Liver (tissue), 9 donors: Measurements from ENCODE around the gene SYNJ2. TPM values are rescaled to one million over a fixed set of nuclear protein-coding genes. Genes with fewer than 3 reads are reported as not detected.

Experiments used
- DNase-seq: peaks from one replicate; pipeline ENCODE4 v3.0.0-alpha.2; 2017; ENCODE audit warnings: low spot score
- H3K27ac ChIP-seq, 2 donors: one replicate each; pipeline ENCODE4 v1.7.0; 2013; ENCODE audit warnings: inconsistent platforms in 2 of 2, low read length in 2 of 2, control low read depth in 1 of 2, low read depth in 1 of 2, mild to moderate bottlenecking in 1 of 2
- H3K27me3 ChIP-seq, 4 donors: one replicate each; pipeline versions ENCODE4 v1.6.1 to v1.7.0; 2013; ENCODE audit warnings: low read length in 3 of 4, inconsistent platforms in 1 of 4, mild to moderate bottlenecking in 1 of 4, moderate library complexity in 1 of 4; ENCODE audit not compliant: control insufficient read depth in 4 of 4, insufficient read depth in 4 of 4
- H3K36me3 ChIP-seq, 4 donors: one replicate each; pipeline versions ENCODE4 v1.6.1 to v1.7.0; 2013; ENCODE audit warnings: low read length in 3 of 4, mild to moderate bottlenecking in 3 of 4, low read depth in 1 of 4, moderate library complexity in 1 of 4; ENCODE audit not compliant: control insufficient read depth in 4 of 4, insufficient read depth in 3 of 4
- H3K4me1 ChIP-seq, 4 donors: one replicate each; pipeline versions ENCODE4 v1.6.1 to v1.7.0; 2013; ENCODE audit warnings: low read length in 3 of 4, mild to moderate bottlenecking in 3 of 4, moderate library complexity in 1 of 4; ENCODE audit not compliant: control insufficient read depth in 4 of 4, insufficient read depth in 4 of 4
- H3K4me3 ChIP-seq, 3 donors: one replicate each; pipeline versions ENCODE4 v1.6.1 to v1.7.0; 2013; ENCODE audit warnings: low read length in 3 of 3, control low read depth in 1 of 3, low read depth in 1 of 3, mild to moderate bottlenecking in 1 of 3
- H3K9ac ChIP-seq, 2 donors: one replicate each; pipeline ENCODE4 v1.7.0; 2013; ENCODE audit warnings: low read length in 2 of 2, mild to moderate bottlenecking in 2 of 2, moderate library complexity in 2 of 2, control low read depth in 1 of 2, low read depth in 1 of 2
- H3K9me3 ChIP-seq, 4 donors: one replicate each; pipeline versions ENCODE4 v1.6.1 to v1.7.0; 2013; ENCODE audit warnings: low read length in 3 of 4; ENCODE audit not compliant: control insufficient read depth in 4 of 4
- EGR1 ChIP-seq, 2 donors: IDR thresholded peaks; 2 replicates each; pipeline ENCODE4 v1.6.1; 2016 to 2018; ENCODE audit warnings: antibody characterized with exemption in 2 of 2, low read depth in 2 of 2
- FOXA1 ChIP-seq: IDR thresholded peaks from 2 replicates; pipeline ENCODE4 v1.6.1; 2016; ENCODE audit warnings: antibody characterized with exemption
- FOXA2 ChIP-seq: IDR thresholded peaks from 2 replicates; pipeline ENCODE4 v1.6.1; 2016; ENCODE audit warnings: antibody characterized with exemption
- GABPA ChIP-seq, 2 donors: IDR thresholded peaks in 1 of 2; conservative IDR thresholded peaks in 1 of 2; 2 replicates each; pipeline ENCODE4 v1.6.1; 2016; ENCODE audit warnings: antibody characterized with exemption in 2 of 2, mild to moderate bottlenecking in 1 of 2, moderate library complexity in 1 of 2
- HNF4A ChIP-seq, 2 donors: conservative IDR thresholded peaks; 2 replicates each; pipeline ENCODE4 v1.6.1; 2016; ENCODE audit warnings: antibody characterized with exemption in 2 of 2, mild to moderate bottlenecking in 2 of 2
- HNF4G ChIP-seq: IDR thresholded peaks from 2 replicates; pipeline ENCODE4 v1.6.1; 2016; ENCODE audit warnings: antibody characterized with exemption
- JUND ChIP-seq, 2 donors: IDR thresholded peaks; 2 replicates each; pipeline ENCODE4 v1.6.1; 2016; ENCODE audit warnings: antibody characterized with exemption in 2 of 2
- MAX ChIP-seq: IDR thresholded peaks from 2 replicates; pipeline ENCODE4 v1.6.1; 2016; ENCODE audit warnings: antibody characterized with exemption
- NR2F2 ChIP-seq: IDR thresholded peaks from 2 replicates; pipeline ENCODE4 v1.6.1; 2016; ENCODE audit warnings: antibody characterized with exemption
- RAD21 ChIP-seq, 2 donors: IDR thresholded peaks; 2 replicates each; pipeline ENCODE4 v1.6.1; 2016; ENCODE audit warnings: antibody characterized with exemption in 2 of 2, mild to moderate bottlenecking in 2 of 2
- RXRA ChIP-seq, 2 donors: IDR thresholded peaks; 2 replicates each; pipeline ENCODE4 v1.6.1; 2017 to 2018; ENCODE audit warnings: antibody characterized with exemption in 2 of 2, mild to moderate bottlenecking in 1 of 2
- SP1 ChIP-seq: IDR thresholded peaks from 2 replicates; pipeline ENCODE4 v1.6.1; 2018; ENCODE audit warnings: antibody characterized with exemption, mild to moderate bottlenecking
- TAF1 ChIP-seq: conservative IDR thresholded peaks from 2 replicates; pipeline ENCODE4 v1.6.1; 2016; ENCODE audit warnings: antibody characterized with exemption, mild to moderate bottlenecking
- YY1 ChIP-seq: IDR thresholded peaks from 2 replicates; pipeline ENCODE4 v1.6.1; 2016; ENCODE audit warnings: antibody characterized with exemption, mild to moderate bottlenecking
- WGBS: extraction: QIAGEN DNeasy Blood & Tissue Kit; methylation state at CpG from one replicate; pipeline ENCODE4 v1.1.7; 2013; 5-methylcytosine and 5-hydroxymethylcytosine counted together
- polyA plus RNA-seq, 2 donors: library from polyadenylated mRNA; stranded (reverse) in 1 of 2; unstranded in 1 of 2; fragments of 200-250 nt in 1 of 2; fragments of >200 nt in 1 of 2; fragmentation: Nextera tagmentation in 1 of 2; extraction: Ambion mirVana in 1 of 2; gene quantifications; one replicate each; pipeline versions ENCODE4 v1.2.1 to v1.2.3, GENCODE V29; 2013 to 2015
- total RNA-seq, 2 donors: library from RNA; depleted of rRNA; stranded (reverse); fragments of >200 nt; gene quantifications; one replicate each; pipeline ENCODE4 v1.2.3, GENCODE V29; 2014
- TF ChIP-seq, protein P1 (sequence below): fragments of 150-350 bp; IDR thresholded peaks from 2 replicates; pipeline ENCODE4 v1.5.1; 2017; ENCODE audit warnings: improper control_type of control experiment, low read depth, low read length; ENCODE audit not compliant: missing input control
- TF ChIP-seq, protein P2 (sequence below): IDR thresholded peaks from 2 replicates; pipeline ENCODE4 v1.6.1; 2016; ENCODE audit warnings: antibody characterized with exemption
- TF ChIP-seq, protein P3 (sequence below): IDR thresholded peaks from 2 replicates; pipeline ENCODE4 v1.6.1; 2016; ENCODE audit warnings: antibody characterized with exemption, mild to moderate bottlenecking
- donor health status: healthy.
- donor health status: healthy.
- donor health status: healthy.
- donor health status: healthy.
- donor health status: healthy.

The SYNJ2 gene
- total and polyA plus RNA-seq, 4 donors, result 2.4 to 8.9 (median 3.2) TPM

GRCh38 chr6:157954150-157955117 lies 27.2 kb upstream of the SYNJ2 start:
- Histone ChIP-seq H3K36me3 (no peaks in the 10 kb centered on the region), H3K9ac (peak overlapping the region in 1 of 2 donors; percentile 49), H3K4me3 (peak overlapping the region in 2 of 3 donors; percentile 20 to 30), H3K4me1 (peaks cover 0 to 11% (median 8%) of the 10 kb centered on the region in 4 donors), H3K9me3 (peaks cover under 1 to 7% (median 2%) of the 10 kb centered on the region in 4 donors), H3K27ac (peak overlapping the region; percentile 49 to 84), H3K27me3 (no peaks in the 10 kb centered on the region)
- WGBS, result 29% methylated on average over 34 of the region's 34 CpGs
- TF ChIP-seq TAF1 (peak; percentile 84), HNF4A (conservative IDR thresholded peaks at IDR 0.05) (peak; percentile 96 to 97), RXRA (IDR thresholded peaks at IDR 0.05) (peak; percentile 56 to 71), EGR1 (IDR thresholded peaks at IDR 0.05; ENCODE audit: low read depth in 2 of 2) (no peak), YY1 (peak; percentile 55), FOXA1 (peak; percentile 56), MAX (peak; percentile 59), HNF4G (peak; percentile 92), GABPA (IDR thresholded peaks at IDR 0.05 in 1 of 2, conservative IDR thresholded peaks at IDR 0.05 in 1 of 2) (no peak), JUND (IDR thresholded peaks at IDR 0.05) (peak; percentile 57 to 77), RAD21 (IDR thresholded peaks at IDR 0.05) (peak; percentile 44 to 67), FOXA2 (peak; percentile 65), NR2F2 (no peak), SP1 (peak; percentile 98)
- TF ChIP-seq, protein P1, sequence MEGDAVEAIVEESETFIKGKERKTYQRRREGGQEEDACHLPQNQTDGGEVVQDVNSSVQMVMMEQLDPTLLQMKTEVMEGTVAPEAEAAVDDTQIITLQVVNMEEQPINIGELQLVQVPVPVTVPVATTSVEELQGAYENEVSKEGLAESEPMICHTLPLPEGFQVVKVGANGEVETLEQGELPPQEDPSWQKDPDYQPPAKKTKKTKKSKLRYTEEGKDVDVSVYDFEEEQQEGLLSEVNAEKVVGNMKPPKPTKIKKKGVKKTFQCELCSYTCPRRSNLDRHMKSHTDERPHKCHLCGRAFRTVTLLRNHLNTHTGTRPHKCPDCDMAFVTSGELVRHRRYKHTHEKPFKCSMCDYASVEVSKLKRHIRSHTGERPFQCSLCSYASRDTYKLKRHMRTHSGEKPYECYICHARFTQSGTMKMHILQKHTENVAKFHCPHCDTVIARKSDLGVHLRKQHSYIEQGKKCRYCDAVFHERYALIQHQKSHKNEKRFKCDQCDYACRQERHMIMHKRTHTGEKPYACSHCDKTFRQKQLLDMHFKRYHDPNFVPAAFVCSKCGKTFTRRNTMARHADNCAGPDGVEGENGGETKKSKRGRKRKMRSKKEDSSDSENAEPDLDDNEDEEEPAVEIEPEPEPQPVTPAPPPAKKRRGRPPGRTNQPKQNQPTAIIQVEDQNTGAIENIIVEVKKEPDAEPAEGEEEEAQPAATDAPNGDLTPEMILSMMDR, result no peak
- TF ChIP-seq, protein P2, sequence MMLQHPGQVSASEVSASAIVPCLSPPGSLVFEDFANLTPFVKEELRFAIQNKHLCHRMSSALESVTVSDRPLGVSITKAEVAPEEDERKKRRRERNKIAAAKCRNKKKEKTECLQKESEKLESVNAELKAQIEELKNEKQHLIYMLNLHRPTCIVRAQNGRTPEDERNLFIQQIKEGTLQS, result no peak
- TF ChIP-seq, protein P3, sequence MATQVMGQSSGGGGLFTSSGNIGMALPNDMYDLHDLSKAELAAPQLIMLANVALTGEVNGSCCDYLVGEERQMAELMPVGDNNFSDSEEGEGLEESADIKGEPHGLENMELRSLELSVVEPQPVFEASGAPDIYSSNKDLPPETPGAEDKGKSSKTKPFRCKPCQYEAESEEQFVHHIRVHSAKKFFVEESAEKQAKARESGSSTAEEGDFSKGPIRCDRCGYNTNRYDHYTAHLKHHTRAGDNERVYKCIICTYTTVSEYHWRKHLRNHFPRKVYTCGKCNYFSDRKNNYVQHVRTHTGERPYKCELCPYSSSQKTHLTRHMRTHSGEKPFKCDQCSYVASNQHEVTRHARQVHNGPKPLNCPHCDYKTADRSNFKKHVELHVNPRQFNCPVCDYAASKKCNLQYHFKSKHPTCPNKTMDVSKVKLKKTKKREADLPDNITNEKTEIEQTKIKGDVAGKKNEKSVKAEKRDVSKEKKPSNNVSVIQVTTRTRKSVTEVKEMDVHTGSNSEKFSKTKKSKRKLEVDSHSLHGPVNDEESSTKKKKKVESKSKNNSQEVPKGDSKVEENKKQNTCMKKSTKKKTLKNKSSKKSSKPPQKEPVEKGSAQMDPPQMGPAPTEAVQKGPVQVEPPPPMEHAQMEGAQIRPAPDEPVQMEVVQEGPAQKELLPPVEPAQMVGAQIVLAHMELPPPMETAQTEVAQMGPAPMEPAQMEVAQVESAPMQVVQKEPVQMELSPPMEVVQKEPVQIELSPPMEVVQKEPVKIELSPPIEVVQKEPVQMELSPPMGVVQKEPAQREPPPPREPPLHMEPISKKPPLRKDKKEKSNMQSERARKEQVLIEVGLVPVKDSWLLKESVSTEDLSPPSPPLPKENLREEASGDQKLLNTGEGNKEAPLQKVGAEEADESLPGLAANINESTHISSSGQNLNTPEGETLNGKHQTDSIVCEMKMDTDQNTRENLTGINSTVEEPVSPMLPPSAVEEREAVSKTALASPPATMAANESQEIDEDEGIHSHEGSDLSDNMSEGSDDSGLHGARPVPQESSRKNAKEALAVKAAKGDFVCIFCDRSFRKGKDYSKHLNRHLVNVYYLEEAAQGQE, result peak; percentile 86
- peak; percentile 65 for DNase-seq
